A204.1 (cell line): Measurements from ENCODE around the gene ADARB1.
"Not testable (repeated sequence)": the region's sequence is repeated elsewhere in the genome, so short reads cannot be mapped to it uniquely, and the experiment has no call there.

ENCODE experiments used
- FAIRE-seq: peaks from 2 replicates; lab custom pipeline; 2012; peaks lifted over from hg19 to GRCh38; lab: Jason Lieb, UNC

ADARB1 gene

DNA sequence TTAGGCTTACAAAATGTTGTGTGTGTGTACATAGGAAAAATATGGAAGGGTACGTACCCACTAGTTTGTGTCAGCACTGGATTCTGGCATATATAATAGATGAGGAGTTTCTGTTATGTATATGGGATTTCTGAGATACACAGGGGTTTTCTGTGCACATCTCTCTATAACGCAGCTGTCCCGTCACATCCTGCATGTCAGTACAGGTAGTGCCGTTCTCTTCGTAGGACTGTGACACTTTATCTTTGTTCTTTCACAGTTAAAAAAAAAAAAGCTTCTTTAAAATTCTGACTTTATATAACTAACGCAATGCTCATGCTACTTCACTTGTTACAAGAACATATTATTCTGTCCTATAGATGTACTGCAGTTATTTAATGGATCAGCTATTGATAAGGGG lies 42.9 kb downstream of the ADARB1 start:
- FAIRE-seq: no peak

DNA sequence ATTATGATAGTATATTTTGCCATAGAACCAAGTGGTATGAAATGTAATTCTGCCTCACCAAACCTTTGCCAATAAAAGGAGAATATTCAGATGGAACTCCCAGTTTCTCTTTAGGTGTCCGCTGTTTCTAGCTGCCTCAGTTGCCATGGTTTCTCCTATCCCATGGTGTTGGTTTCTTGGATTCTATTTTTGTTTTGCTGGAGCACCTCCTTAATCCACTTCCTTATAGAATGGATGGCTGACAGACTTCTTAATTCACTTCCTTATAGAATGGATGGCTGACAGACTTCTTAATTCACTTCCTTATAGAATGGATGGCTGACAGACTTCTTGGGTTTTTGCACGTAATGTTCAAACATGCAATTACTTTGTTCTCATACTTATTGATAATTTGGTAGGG lies 43.7 kb downstream of the ADARB1 start:
- no peak for FAIRE-seq

DNA sequence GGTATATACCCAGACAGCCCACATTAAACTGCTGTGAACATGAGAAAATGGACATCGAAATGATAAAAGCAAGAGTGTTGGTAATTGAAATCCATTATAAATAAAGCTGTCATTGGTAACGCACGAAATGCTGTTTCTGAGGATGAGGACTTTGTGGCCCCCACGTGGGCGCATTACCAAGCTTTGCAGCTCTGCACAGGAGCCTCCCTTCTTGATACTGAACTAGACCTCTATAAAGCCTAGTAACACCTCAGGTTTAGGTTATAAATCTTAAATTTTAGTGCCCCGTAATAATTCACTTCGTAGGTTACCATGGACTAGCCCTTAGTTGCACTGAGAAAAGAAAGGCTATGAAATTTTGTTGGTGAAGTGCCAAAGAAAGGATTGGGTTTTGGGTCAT lies 45.4 kb downstream of the ADARB1 start:
- FAIRE-seq: no peak

DNA sequence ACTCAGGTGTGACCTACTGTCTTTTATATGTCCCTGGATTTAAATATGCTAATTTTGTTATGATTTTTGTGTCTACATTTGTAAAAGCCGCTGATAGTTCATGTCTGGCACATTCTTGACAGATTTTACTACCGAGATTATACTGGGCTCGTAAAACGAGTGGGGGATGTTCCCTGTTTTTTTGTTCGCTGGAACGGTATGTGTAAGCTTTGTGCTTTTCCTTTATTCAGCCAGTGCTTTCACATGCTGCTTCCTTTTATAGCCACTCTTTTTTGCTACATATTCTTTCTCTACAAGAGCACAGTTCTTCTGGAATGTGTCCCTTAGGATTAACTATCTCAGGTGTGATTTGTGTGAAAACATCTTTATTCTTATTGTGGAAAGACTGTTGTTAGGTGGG lies 46.6 kb downstream of the ADARB1 start:
- FAIRE-seq: no peak

- FAIRE-seq: no peak
These were observed 47.6 kb downstream of the ADARB1 start for GRCh38 chr21:45122030-45122429.

DNA sequence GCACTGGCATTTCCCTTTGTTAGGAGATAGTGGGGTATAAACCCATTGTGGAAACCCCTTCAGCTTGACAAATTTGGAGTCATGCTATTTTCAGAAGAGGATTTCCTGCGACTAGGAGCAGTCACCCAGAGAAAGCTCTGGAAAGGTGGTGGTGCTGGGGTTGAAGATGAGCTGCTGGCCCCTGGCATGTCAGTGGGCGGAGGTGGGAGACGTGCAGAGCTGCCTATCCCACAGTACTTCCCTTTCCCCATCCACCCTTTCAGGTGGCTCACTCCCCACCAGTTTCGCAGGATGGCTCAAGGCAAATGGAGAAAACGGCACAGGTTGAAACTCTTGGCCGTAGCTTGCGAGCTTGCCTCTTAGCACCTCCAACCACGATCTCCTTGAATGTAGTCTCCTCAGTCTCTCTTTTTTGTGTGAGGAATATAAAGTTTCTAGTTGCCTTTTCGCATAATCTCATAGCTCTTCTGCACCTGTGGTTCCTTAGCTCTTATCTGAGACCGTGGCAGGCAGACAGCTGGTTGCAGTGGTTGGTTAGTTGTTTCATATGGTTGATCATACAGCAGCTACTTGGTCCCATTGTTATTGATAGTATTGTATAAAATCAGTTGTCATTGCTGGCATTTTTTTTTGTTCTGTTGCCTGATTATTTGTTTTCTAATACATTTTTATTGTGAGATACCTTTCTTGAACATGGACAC lies 48.2 kb downstream of the ADARB1 start:
- FAIRE-seq: no peak

GRCh38 chr21:45123440-45123839 lies 49.1 kb downstream of the ADARB1 start:
- FAIRE-seq: no peak

GRCh38 chr21:45124596-45124995 lies 50.2 kb downstream of the ADARB1 start:
- no peak for FAIRE-seq

- no peak for FAIRE-seq
These were observed 51.0 kb downstream of the ADARB1 start for GRCh38 chr21:45125357-45125756.

GRCh38 chr21:45126204-45126626 lies 51.8 kb downstream of the ADARB1 start:
- FAIRE-seq: no peak

- FAIRE-seq: no peak
These were observed 52.6 kb downstream of the ADARB1 start for GRCh38 chr21:45126983-45127382.

GRCh38 chr21:45127937-45128336 lies 53.6 kb downstream of the ADARB1 start:
- FAIRE-seq: no peak

GRCh38 chr21:45128613-45129188 lies 54.3 kb downstream of the ADARB1 start:
- FAIRE-seq: no peak

DNA sequence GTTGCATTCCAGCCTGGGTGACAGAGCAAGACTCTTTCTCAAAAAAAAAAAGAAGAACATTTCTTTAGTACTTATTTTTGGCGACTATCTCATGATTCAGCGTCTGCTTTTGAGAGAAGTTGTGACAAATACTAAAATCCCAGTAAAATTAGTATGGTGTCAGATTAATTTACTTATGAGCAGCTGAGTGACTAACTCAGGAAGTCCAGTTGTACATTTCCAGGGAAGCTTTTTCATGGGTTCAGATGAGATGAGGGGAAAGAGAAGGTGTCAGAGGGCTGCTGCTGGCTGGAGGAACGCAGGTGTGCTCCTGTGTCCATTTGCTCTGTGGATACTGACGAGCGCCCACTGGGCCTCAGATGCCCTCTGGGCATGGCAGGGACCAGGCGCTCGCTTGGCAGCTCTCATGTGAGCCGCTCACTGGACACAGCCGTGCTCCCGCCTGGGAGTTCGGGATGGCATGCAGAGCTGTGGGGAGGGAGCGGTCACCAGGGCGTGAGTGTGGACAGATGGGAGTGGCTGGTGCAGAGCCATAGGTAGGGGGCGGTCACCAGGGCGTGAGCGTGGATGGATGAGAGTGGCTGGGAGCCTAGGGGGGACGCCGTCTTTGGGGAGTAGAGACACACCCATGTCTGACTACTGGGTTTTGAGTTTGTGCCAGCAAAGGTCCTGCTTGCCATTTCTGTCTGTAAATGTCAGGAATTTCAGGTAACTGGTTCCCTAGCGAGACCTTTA lies 55.0 kb downstream of the ADARB1 start:
- FAIRE-seq: no peak

GRCh38 chr21:45130324-45130774 lies 56.0 kb downstream of the ADARB1 start:
- FAIRE-seq: no peak

DNA sequence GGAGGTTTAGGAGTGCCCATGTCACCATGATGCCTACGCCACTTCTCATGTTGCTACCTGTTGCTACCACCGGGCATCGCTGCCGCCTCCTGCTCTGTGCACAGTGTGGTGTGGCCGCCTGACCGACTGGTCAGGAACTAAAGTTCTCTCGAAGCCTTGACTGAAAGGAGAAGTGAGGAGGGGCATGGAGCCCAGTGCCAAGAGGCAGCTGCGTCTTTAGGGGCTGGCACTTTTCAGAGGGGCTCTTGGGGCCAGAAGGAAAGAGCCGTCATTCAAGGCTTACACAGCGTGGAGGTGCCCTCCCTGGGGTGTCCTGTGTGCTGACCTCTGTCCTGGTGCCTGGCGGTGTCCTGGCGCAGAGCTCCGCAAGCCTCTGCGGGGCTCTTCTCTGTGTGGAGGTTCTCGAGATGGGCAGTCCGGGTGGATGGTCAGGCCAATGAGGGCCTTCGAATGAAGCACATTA lies 57.2 kb downstream of the ADARB1 start:
- FAIRE-seq: no peak

- FAIRE-seq: no peak
These were observed 58.6 kb downstream of the ADARB1 start for GRCh38 chr21:45132841-45133573.

- not testable (repeated sequence) for FAIRE-seq
These were observed 59.3 kb downstream of the ADARB1 start for GRCh38 chr21:45133574-45134278.

DNA sequence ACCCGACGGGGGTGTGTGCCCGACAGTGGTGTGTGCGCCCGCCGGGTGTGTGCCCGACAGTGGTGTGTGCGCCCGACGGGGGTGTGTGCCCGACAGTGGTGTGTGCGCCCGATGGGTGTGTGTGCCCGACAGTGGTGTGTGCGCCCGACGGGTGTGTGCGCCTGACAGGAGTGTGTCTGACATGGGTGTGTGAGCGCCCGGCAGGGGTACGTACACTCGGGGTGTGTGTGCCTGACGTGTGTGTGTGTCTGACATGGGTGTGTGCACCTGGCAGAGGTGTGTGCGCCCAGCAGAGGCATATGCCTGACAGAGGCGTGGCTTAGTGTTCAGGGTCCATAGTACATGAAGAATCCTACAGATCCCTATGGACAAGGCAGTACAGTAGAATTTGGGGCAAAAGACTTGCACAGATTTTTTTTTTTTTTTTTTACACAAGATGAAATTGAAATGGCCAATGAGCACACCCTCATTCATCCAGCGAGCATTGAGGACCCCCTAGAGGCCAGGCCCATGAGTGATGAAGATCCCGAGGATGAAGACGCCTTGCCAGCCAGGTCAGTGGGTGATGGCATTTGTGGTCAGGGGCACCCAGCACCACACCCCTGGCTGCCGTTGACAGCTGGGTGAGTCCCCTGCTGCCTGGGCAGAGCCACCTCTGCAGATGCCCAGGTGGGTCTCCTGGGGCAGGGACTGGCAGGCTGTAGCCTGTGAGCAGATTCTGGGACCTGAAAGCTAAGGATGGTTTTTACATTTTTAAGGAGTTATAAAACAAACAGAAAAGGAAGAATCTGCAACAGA lies 60.1 kb downstream of the ADARB1 start:
- no peak for FAIRE-seq

DNA sequence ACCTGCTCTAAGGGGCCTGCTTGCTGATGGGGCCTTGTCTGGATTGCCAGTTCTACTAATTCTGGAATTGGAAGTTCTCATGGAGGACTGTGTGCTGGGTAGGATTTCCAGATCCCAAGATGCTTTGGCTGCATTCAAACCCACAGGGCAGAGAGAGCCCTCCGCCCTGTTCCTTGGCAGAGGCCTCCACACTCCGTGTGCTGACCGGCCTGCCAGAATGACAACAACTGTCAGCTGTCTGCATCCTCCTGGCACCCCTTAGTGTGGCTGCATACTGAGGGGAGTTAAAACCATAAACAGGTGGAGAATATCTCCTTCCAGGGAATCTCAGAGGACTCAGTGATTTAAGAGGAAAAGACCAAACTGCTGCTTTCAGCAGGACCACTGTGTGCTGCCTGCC lies 60.7 kb downstream of the ADARB1 start:
- FAIRE-seq: no peak

GRCh38 chr21:45135868-45136267 lies 61.5 kb downstream of the ADARB1 start:
- no peak for FAIRE-seq
